Measurements from ENCODE around the gene MAP3K20. TPM values are rescaled to one million over a fixed set of nuclear protein-coding genes. Genes with fewer than 3 reads are reported as not detected.

MAP3K20 gene
- total RNA-seq, 2 experiments from 2014 or later, result 11.0 to 11.9 TPM

DNA sequence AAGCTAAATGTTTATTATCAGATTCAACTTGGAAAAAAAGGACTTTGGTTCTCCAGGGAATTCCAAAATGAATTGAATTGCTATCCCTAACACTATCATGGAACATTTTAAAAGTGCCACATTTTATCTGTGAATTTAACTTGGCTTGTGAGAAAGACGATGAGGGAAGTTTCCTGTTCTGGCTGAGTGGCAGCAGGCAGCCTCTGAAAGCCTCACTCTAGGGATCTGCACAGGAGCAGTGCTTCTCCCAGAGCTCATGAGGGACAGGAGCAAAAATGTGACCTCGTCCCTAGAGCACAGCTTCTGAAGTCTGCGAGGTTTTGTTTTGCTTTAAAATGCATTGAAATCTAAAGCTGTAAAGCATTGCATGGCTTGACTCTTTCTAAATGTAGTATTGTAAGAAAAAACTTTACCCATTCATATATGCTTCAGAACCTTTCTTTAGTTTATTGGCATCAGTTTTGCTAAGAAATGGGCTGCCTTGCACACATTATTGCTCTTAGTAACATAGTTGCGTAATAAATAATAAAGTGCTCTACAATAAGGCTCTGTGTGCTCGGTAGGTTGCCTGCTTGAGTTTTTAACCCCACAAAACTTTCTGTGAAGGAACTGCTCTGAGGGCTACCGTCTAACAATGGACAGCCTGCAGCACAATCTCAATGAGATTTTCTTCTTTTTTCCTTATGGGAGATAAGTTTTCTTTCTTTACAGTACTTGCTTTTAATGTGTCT lies 142.8 kb downstream of the MAP3K20 start:
- Mint-ChIP-seq H3K27ac (no peak overlapping the region), H3K4me1 (peaks cover 7% of the 10 kb centered on the region), H3K27me3 (no peaks in the 10 kb centered on the region), H3K4me3 (no peak overlapping the region), H3K9me3 (no peaks in the 10 kb centered on the region), H3K36me3 (no peaks in the 10 kb centered on the region)
- no peak for DNase-seq

GRCh38 chr2:173221132-173221695 lies 145.6 kb downstream of the MAP3K20 start:
- Mint-ChIP-seq H3K4me1 (peaks cover 7% of the 10 kb centered on the region), H3K9me3 (no peaks in the 10 kb centered on the region), H3K4me3 (no peak overlapping the region), H3K27ac (no peak overlapping the region), H3K36me3 (no peaks in the 10 kb centered on the region), H3K27me3 (no peaks in the 10 kb centered on the region)
- DNase-seq, result no peak

DNA sequence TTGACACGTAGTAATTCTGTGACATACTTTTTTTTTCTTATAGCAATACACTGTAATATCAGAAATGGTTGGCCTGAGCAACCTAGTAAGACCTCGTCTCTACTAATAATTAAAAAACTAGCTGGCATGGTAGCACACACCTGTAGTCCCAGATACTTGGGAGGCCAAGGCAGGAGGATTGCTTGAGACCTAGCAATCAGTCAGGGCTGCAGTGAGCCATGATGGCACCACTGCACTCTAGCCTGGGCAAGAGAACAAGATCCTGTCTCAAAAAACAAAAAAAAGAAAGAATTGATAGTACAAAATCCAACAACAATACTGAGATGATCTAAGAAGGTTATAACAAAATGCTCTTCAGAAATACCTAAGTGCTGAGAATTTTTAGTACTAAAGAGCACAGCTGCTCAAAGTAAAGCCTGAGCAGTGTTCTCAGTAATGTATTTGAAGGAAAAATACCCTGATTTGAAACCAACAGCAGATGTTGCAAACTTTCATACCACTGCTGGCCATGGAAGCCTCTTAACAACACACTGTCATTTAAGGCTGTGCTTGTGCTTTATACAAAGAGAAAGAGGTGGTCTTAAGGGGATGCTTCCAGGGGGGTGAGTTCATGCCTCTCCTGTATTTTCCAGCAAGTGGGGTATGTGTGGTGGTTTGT lies 146.4 kb downstream of the MAP3K20 start:
- H3K27ac Mint-ChIP-seq, result no peak overlapping the region
- no peaks in the 10 kb centered on the region for H3K9me3 Mint-ChIP-seq
- peaks cover 7% of the 10 kb centered on the region for H3K4me1 Mint-ChIP-seq
- H3K36me3 Mint-ChIP-seq, result no peaks in the 10 kb centered on the region
- no peaks in the 10 kb centered on the region for H3K27me3 Mint-ChIP-seq
- H3K4me3 Mint-ChIP-seq, result no peak overlapping the region
- DNase-seq, result no peak

GRCh38 chr2:173223871-173224270 lies 148.2 kb downstream of the MAP3K20 start:
- DNase-seq, result no peak
- no peaks in the 10 kb centered on the region for H3K9me3 Mint-ChIP-seq
- no peaks in the 10 kb centered on the region for H3K36me3 Mint-ChIP-seq
- no peak overlapping the region for H3K27ac Mint-ChIP-seq
- peaks cover 4% of the 10 kb centered on the region for H3K27me3 Mint-ChIP-seq
- H3K4me1 Mint-ChIP-seq, result peaks cover 3% of the 10 kb centered on the region
- no peak overlapping the region for H3K4me3 Mint-ChIP-seq

DNA sequence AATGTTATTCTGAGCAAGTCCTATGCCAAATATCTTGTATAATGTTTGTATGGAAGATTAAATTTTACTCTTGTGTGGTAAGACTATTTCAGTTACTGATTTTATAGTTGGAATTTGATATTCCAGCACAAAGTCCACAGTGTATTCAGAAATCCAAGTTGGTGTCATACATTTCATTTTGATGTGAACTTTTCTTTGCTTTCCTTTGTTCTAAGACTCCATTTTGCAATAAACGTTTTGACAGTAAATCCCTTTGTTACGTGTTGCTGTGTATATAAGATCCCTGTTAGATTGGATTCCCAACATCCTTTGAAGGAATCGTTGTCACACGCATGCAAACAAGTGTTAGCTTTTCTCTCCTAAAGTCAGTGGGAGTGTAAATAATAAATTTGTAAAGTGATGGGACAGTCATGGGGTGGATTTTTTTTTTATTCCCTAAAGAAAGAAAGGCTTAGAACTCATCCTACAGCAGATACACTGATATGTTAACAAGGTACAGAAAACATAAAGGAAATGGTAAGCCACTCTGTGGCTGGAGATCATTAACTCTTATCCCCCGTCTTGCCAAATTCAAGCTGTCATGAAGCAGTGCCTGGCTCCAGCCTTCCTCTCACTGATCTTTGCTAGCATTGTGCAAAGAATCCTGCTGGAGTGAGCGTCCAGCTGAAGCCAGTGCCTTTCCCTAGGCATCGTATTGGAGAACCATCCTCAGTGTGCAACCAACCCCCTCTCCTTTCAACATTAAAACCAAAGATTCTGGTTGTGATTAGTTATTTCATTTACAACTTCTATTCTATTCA lies 151.5 kb downstream of the MAP3K20 start:
- no peaks in the 10 kb centered on the region for H3K9me3 Mint-ChIP-seq
- no peak for DNase-seq
- H3K27me3 Mint-ChIP-seq, result peaks cover 4% of the 10 kb centered on the region
- no peak overlapping the region for H3K4me3 Mint-ChIP-seq
- peaks cover 2% of the 10 kb centered on the region for H3K4me1 Mint-ChIP-seq
- H3K36me3 Mint-ChIP-seq, result no peaks in the 10 kb centered on the region
- no peak overlapping the region for H3K27ac Mint-ChIP-seq

GRCh38 chr2:173229086-173229485 lies 153.4 kb downstream of the MAP3K20 start:
- Mint-ChIP-seq H3K27ac (no peak overlapping the region), H3K36me3 (no peaks in the 10 kb centered on the region), H3K4me3 (no peak overlapping the region), H3K9me3 (no peaks in the 10 kb centered on the region), H3K4me1 (peaks cover 2% of the 10 kb centered on the region), H3K27me3 (peaks cover 4% of the 10 kb centered on the region)
- DNase-seq, result no peak

DNA sequence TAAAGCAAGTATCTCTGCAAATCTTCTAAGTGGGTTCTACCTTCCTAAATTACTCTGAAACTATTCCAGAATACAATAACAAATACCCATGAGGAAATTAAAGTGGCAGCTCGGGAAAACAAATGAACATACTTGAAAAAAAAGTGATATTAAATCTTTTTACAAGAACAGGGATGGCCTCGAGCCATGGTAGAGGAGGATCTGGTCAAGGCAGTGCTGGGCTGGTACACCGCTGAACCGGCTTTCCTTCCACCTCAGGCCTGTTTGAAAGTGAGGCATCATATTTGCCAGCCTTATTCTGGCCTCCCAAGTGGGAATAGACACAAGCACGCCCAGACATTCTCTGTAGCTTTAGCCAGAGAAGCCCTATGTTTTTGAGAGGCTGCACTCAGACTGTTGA lies 154.5 kb downstream of the MAP3K20 start:
- no peak overlapping the region for H3K4me3 Mint-ChIP-seq

GRCh38 chr2:173231042-173231441 lies 155.4 kb downstream of the MAP3K20 start:
- DNase-seq, result no peak
- H3K4me1 Mint-ChIP-seq, result peaks cover 2% of the 10 kb centered on the region
- H3K4me3 Mint-ChIP-seq, result no peak overlapping the region
- no peak overlapping the region for H3K27ac Mint-ChIP-seq
- H3K27me3 Mint-ChIP-seq, result peaks cover 4% of the 10 kb centered on the region
- H3K9me3 Mint-ChIP-seq, result no peaks in the 10 kb centered on the region
- no peaks in the 10 kb centered on the region for H3K36me3 Mint-ChIP-seq

More for the DNA sequence above, 154.5 kb downstream of the MAP3K20 start:
- H3K27me3 Mint-ChIP-seq, result peaks cover 4% of the 10 kb centered on the region
- peaks cover 2% of the 10 kb centered on the region for H3K4me1 Mint-ChIP-seq
- H3K9me3 Mint-ChIP-seq, result no peaks in the 10 kb centered on the region
- no peaks in the 10 kb centered on the region for H3K36me3 Mint-ChIP-seq
- no peak for DNase-seq
- no peak overlapping the region for H3K27ac Mint-ChIP-seq

DNA sequence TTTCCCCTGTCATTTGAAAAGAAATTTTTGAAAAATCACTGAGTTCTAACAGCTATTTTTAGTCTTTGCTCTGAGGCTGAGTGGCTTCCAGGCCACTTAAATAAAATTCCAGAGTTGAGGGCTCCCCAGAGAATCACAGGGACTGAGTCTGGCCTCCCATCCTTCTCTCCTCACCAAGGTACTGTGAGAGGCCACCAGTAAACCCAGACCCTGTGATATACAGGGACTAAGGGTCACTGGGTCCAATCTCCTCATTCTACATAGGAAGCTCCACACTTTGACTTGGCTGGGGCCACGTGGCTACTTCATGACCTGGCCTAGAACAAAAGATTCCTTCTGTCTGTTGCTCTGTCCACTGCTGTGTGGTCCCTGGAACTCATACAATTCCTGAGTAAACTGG lies 155.8 kb downstream of the MAP3K20 start:
- H3K4me3 Mint-ChIP-seq, result no peak overlapping the region
- H3K4me1 Mint-ChIP-seq, result peaks cover 2% of the 10 kb centered on the region
- H3K36me3 Mint-ChIP-seq, result no peaks in the 10 kb centered on the region
- H3K9me3 Mint-ChIP-seq, result no peaks in the 10 kb centered on the region
- no peak for DNase-seq
- H3K27ac Mint-ChIP-seq, result no peak overlapping the region
- peaks cover 4% of the 10 kb centered on the region for H3K27me3 Mint-ChIP-seq

DNA sequence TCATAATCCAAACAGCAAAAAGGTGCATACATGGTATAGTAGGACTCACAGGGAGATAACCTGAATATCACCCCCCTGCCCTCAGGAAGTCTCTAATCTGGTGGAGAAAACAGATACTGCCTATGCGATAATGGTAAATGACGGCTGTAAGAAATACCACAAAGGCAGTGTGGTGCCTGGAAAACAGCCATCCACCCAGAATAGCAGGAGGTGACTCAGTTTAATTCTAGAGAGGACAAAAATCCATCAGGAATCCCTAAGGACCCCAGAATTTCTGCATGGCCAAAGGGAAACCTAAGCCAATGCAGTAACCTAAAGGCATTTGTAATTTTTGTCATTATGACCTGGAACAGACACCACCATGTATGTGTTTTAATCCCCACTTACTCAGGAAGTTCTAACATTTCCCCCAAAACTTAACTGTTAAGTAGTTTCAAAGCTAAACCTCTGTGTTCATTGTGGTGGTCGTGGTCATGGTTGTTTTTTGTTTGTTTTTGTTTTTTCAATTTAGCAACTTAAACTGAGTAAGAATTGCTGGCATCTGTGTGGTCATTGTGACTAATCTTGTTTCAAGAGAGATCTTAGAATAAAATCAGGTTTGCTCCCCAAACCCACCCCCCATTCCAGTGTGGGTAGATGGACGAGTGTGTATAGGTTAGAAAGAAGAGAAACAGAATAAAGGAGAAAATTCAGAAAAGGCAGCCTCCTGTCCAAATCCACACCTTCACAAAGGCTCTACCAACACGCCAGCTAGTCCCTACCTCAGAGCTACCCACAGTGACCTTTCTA lies 157.5 kb downstream of the MAP3K20 start:
- Mint-ChIP-seq H3K27ac (no peak overlapping the region), H3K4me1 (peaks cover 2% of the 10 kb centered on the region), H3K27me3 (peaks cover 2% of the 10 kb centered on the region), H3K36me3 (no peaks in the 10 kb centered on the region), H3K9me3 (no peaks in the 10 kb centered on the region), H3K4me3 (no peak overlapping the region)
- no peak for DNase-seq

DNA sequence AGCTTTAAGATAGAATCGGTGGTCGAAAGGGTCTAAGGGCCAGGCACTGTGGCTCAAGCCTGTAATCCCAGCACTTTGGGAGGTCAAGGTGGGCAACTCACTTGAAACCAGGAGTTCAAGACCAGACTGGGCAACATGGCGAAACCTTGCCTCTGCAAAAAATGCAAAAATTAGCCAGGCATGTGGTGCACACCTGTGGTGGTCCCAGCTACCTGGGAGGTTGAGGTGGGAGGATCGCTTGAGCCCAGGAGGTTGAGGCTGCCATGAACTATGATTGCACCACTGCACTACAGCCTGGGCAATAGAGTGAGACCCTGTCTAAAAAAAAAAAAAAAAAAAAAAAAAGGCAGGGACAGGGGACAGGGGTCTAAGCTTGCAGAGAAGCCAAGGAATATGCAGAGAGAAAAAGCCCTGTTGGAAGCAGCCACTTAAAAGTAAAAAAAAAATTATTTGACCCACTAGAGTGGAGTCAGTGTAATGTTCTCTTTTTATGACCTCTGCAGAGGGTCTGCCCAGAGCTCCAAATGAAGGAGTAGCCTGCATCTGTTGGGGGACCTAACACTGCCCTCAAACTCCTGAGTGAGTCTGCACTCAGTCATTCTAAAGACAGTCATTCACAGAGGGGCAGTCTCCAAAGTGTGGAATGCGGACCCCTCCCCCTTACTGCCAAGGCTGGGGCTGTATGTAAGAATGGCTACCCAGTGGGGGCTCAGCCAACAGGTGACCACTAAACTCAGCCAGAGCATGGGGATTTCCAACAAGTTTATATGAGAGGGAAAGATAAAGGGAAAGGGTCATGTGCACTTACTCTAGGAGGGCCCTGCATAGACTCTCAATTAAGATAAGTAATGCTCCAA lies 160.5 kb downstream of the MAP3K20 start:
- H3K36me3 Mint-ChIP-seq, result no peaks in the 10 kb centered on the region
- H3K4me3 Mint-ChIP-seq, result no peak overlapping the region
- peaks cover 5% of the 10 kb centered on the region for H3K4me1 Mint-ChIP-seq
- no peak for DNase-seq
- no peak overlapping the region for H3K27ac Mint-ChIP-seq
- H3K9me3 Mint-ChIP-seq, result no peaks in the 10 kb centered on the region
- H3K27me3 Mint-ChIP-seq, result no peaks in the 10 kb centered on the region

- H3K27ac Mint-ChIP-seq, result no peak overlapping the region
- peaks cover 2% of the 10 kb centered on the region for H3K27me3 Mint-ChIP-seq
- H3K9me3 Mint-ChIP-seq, result no peaks in the 10 kb centered on the region
- peaks cover 4% of the 10 kb centered on the region for H3K4me1 Mint-ChIP-seq
- H3K36me3 Mint-ChIP-seq, result no peaks in the 10 kb centered on the region
- no peak overlapping the region for H3K4me3 Mint-ChIP-seq
- no peak for DNase-seq
Measured at GRCh38 chr2:173238385-173238784, 162.7 kb downstream of the MAP3K20 start.

DNA sequence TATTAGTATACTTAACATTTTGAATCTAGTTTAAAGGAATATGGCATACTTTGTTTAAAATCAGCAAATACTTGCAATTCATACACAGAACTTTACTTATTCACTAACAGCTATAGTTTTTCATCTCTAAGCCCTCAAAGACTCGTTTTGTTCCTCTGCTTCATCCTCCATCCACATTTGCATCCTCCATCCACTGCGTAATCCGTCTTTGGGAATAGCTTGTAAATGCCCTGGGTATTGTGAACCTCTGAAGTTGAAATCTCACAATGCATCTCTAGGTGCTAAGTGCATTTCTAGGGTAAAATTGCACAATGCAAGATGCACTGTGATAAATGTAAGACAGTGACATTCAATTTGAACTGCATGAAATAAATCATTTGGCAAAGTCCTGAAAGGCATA lies 163.2 kb downstream of the MAP3K20 start:
- Mint-ChIP-seq H3K4me1 (peaks cover 4% of the 10 kb centered on the region), H3K4me3 (no peak overlapping the region), H3K27me3 (peaks cover 7% of the 10 kb centered on the region), H3K36me3 (no peaks in the 10 kb centered on the region), H3K27ac (no peak overlapping the region), H3K9me3 (no peaks in the 10 kb centered on the region)
- DNase-seq, result no peak

DNA sequence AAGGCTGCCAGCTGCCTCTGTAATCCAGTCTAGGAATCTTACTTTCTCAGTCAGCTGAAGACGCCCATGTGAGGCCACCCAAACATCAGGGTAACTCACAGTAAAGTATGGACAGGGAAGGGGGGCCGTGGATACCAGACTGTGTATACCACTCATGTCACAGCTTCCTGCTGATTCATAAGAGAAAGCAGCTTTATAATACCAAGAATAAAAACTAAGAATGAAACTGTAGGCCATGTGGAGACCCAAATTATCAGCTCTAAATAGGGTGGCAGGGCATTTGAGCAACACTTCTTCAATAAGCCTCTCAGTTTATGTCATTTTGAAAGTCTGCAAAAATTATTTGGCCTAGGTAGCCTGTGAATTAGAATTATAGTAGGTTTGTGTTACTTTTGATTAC lies 164.0 kb downstream of the MAP3K20 start:
- no peak overlapping the region for H3K4me3 Mint-ChIP-seq
- H3K9me3 Mint-ChIP-seq, result no peaks in the 10 kb centered on the region
- H3K4me1 Mint-ChIP-seq, result peaks cover 4% of the 10 kb centered on the region
- no peak overlapping the region for H3K27ac Mint-ChIP-seq
- H3K27me3 Mint-ChIP-seq, result peaks cover 7% of the 10 kb centered on the region
- DNase-seq, result peak; percentile 29
- H3K36me3 Mint-ChIP-seq, result no peaks in the 10 kb centered on the region

Data from activated naive CD8-positive, alpha-beta T cell treated with anti-CD3 and anti-CD28 coated beads for 36 hours (primary cell).